Measurements from ENCODE around the gene ZSCAN30.

Gene ZSCAN30

DNA sequence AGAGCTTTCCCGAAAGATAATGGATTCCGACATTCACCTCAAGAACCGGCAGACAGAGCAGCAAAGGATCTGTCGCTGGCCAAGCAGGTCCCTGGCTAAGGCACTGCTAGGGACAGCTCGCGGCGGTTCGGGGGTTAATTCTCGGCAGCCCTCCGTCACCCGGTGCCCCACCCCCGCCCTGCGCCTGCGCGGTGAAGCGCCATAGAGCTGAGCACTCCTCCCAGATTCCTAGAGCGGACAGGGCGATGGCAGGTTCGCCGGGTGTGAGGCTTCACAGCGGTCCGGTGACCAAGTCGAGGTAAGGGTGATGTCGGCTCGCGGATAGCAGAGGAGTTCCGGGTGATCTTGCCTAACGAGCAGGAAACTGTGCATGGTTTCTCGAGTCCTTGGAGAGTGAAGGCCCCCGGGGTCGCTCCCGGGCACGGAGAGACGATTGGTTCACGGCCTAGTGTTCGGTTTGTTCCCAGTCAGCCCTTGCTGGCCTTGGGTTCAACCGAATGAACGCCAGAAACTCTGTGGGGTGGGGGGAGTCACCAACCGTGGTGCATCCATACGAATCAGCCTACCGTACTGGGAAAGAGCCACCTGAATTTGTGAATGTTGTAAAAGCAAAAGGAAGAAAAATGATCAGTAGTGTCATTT is at the start of gene ZSCAN30:
TSS of gene ZSCAN30 (minus strand) at position 136 of the 642 bp plus-strand sequence. CDS start 25,877 bp downstream, outside the sequence.
- TF ChIP-seq, protein P1, sequence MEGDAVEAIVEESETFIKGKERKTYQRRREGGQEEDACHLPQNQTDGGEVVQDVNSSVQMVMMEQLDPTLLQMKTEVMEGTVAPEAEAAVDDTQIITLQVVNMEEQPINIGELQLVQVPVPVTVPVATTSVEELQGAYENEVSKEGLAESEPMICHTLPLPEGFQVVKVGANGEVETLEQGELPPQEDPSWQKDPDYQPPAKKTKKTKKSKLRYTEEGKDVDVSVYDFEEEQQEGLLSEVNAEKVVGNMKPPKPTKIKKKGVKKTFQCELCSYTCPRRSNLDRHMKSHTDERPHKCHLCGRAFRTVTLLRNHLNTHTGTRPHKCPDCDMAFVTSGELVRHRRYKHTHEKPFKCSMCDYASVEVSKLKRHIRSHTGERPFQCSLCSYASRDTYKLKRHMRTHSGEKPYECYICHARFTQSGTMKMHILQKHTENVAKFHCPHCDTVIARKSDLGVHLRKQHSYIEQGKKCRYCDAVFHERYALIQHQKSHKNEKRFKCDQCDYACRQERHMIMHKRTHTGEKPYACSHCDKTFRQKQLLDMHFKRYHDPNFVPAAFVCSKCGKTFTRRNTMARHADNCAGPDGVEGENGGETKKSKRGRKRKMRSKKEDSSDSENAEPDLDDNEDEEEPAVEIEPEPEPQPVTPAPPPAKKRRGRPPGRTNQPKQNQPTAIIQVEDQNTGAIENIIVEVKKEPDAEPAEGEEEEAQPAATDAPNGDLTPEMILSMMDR (IDR thresholded peaks at IDR 0.05; ENCODE audit: poor library complexity, severe bottlenecking) = no peak
- Histone ChIP-seq H3K4me3 (ENCODE audit: severe bottlenecking) (peak within 1 kb of the TSS; percentile 61), H3K27ac (ENCODE audit: poor library complexity, severe bottlenecking) (peak within 1 kb of the TSS; percentile 58), H3K9me3 (ENCODE audit: severe bottlenecking) (no peaks in the 10 kb centered on the region), H3K27me3 (ENCODE audit: insufficient read depth, poor library complexity, severe bottlenecking) (no peaks in the 10 kb centered on the region), H3K36me3 (ENCODE audit: low read depth) (peaks cover 32% of the 10 kb centered on the region), H3K4me1 (ENCODE audit: insufficient read depth, poor library complexity, severe bottlenecking) (peaks cover 7% of the 10 kb centered on the region)
- peak; percentile 95 for ATAC-seq (ENCODE audit: low read depth)
- DNase-seq (ENCODE audit: low spot score) = peak; percentile 90

DNA sequence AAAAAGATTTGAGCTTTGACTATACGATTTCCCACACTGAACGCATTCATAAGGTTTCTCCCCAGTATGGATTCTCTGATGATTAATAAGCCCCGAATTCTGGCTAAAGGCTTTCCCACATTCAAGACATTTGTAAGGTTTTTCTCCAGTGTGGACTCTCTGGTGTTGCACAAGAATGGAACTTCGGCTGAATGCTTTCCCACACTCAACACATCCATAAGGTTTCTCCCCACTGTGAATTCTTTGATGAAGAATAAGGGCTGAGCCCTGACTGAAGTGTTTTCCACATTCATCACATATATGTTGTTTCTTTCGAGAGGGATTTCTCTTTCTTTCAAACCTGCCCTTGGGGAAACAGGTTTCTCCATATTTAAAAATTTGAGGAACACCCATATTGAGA is 47.3 kb upstream of the ZSCAN30 start:
- Histone ChIP-seq H3K27ac (ENCODE audit: poor library complexity, severe bottlenecking) (no peak overlapping the region), H3K4me3 (ENCODE audit: severe bottlenecking) (no peak overlapping the region), H3K9me3 (ENCODE audit: severe bottlenecking) (no peaks in the 10 kb centered on the region), H3K4me1 (ENCODE audit: insufficient read depth, poor library complexity, severe bottlenecking) (no peaks in the 10 kb centered on the region), H3K27me3 (ENCODE audit: insufficient read depth, poor library complexity, severe bottlenecking) (no peaks in the 10 kb centered on the region), H3K36me3 (ENCODE audit: low read depth) (peaks cover 100% of the 10 kb centered on the region)
- DNase-seq (ENCODE audit: low spot score) (no peak), ATAC-seq (ENCODE audit: low read depth) (no peak)
- TF ChIP-seq, protein P1 (IDR thresholded peaks at IDR 0.05; ENCODE audit: poor library complexity, severe bottlenecking) = no peak

DNA sequence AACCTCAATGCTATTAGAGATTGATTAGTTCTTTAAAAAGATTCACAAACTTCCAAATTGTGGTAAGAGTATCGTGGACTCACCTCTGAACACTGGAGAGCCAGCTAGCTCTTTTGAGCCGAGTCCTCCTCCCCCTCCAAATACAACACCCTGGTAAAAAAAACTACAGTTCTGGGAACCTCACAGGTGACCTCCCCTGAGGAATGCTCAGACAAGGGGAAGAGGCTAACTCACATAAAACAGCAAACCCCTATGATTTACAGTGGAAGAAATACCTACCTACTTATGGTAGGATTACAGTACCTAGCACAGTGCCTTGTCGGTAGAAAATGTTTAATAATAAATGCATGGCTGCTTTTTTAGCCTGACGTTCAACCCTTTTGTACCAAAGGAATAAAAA is 45.8 kb upstream of the ZSCAN30 start:
- Histone ChIP-seq H3K9me3 (ENCODE audit: severe bottlenecking) (no peaks in the 10 kb centered on the region), H3K36me3 (ENCODE audit: low read depth) (peaks cover 89% of the 10 kb centered on the region), H3K4me1 (ENCODE audit: insufficient read depth, poor library complexity, severe bottlenecking) (no peaks in the 10 kb centered on the region), H3K4me3 (ENCODE audit: severe bottlenecking) (no peak overlapping the region), H3K27me3 (ENCODE audit: insufficient read depth, poor library complexity, severe bottlenecking) (no peaks in the 10 kb centered on the region), H3K27ac (ENCODE audit: poor library complexity, severe bottlenecking) (no peak overlapping the region)
- DNase-seq (ENCODE audit: low spot score) (no peak), ATAC-seq (ENCODE audit: low read depth) (no peak)
- TF ChIP-seq, protein P1 (IDR thresholded peaks at IDR 0.05; ENCODE audit: poor library complexity, severe bottlenecking) = no peak

DNA sequence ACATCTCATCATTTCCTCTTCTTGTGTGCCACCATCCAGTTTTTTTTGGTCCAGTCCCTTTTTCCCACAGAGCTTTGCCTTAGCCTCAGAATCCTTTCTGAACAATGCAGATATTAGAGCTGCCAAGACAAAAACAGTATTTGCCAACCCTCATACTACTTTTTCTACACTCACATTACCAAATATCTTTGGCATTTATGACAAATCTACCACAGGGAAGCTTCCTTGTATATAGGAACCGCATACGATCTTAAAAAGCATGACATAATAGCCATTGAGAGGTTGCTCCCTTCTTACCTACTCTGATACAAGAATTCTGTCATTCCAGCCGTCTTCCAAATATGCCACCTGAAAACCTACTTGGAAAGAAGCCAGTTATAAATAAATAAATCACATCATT is 44.8 kb upstream of the ZSCAN30 start:
- TF ChIP-seq, protein P1 (IDR thresholded peaks at IDR 0.05; ENCODE audit: poor library complexity, severe bottlenecking) = no peak
- Histone ChIP-seq H3K4me3 (ENCODE audit: severe bottlenecking) (no peak overlapping the region), H3K27ac (ENCODE audit: poor library complexity, severe bottlenecking) (no peak overlapping the region), H3K27me3 (ENCODE audit: insufficient read depth, poor library complexity, severe bottlenecking) (no peaks in the 10 kb centered on the region), H3K36me3 (ENCODE audit: low read depth) (peaks cover 79% of the 10 kb centered on the region), H3K9me3 (ENCODE audit: severe bottlenecking) (no peaks in the 10 kb centered on the region), H3K4me1 (ENCODE audit: insufficient read depth, poor library complexity, severe bottlenecking) (no peaks in the 10 kb centered on the region)
- DNase-seq (ENCODE audit: low spot score) = no peak
- ATAC-seq (ENCODE audit: low read depth) = no peak

DNA sequence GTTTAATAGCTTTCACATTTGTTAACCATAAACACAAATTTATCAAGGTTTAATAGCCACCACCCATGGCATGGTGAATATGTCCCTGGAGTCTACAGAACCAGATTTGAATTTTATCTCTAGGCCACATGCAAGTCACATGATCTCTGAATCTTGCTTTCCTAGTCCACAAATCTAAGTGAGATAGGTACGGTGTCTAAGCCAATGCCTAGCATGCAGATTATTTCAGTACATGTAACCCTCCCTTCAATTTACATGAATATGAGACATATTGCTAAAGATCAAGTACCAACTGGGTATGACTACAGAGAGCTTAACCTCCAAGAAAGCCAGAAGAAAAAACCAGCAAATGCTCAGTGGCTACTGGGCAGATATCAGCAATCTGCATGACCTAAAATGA is 44.2 kb upstream of the ZSCAN30 start:
- H3K27ac ChIP-seq (ENCODE audit: poor library complexity, severe bottlenecking) = no peak overlapping the region
- no peaks in the 10 kb centered on the region for H3K9me3 ChIP-seq (ENCODE audit: severe bottlenecking)
- H3K4me1 ChIP-seq (ENCODE audit: insufficient read depth, poor library complexity, severe bottlenecking) = no peaks in the 10 kb centered on the region
- no peaks in the 10 kb centered on the region for H3K27me3 ChIP-seq (ENCODE audit: insufficient read depth, poor library complexity, severe bottlenecking)
- H3K36me3 ChIP-seq (ENCODE audit: low read depth) = peaks cover 73% of the 10 kb centered on the region
- TF ChIP-seq, protein P1 (IDR thresholded peaks at IDR 0.05; ENCODE audit: poor library complexity, severe bottlenecking) = no peak
- no peak overlapping the region for H3K4me3 ChIP-seq (ENCODE audit: severe bottlenecking)
- ATAC-seq (ENCODE audit: low read depth) = no peak
- no peak for DNase-seq (ENCODE audit: low spot score)
